Thyroid gland (tissue), 4 donors: Measurements from ENCODE around the gene LRRC7.

Experiments used
- CTCF ChIP-seq, 6 experiments: fragments of 200-600 bp in 3 of 6; fragments of 450-650 bp in 3 of 6; sonication (generic) in 3 of 6; IDR thresholded peaks; one replicate each; pipeline ENCODE4 v1.5.1; 2016 to 2019; ENCODE audit warnings: antibody characterized with exemption in 6 of 6, mild to moderate bottlenecking in 2 of 6, inconsistent platforms in 1 of 6, moderate library complexity in 1 of 6
- POLR2A ChIP-seq, 2 donors: fragments of 450-650 bp; IDR thresholded peaks; one replicate each; pipeline ENCODE4 v1.6.1; 2017; ENCODE audit warnings: antibody characterized with exemption in 2 of 2, mild to moderate bottlenecking in 2 of 2, moderate library complexity in 1 of 2

DNA sequence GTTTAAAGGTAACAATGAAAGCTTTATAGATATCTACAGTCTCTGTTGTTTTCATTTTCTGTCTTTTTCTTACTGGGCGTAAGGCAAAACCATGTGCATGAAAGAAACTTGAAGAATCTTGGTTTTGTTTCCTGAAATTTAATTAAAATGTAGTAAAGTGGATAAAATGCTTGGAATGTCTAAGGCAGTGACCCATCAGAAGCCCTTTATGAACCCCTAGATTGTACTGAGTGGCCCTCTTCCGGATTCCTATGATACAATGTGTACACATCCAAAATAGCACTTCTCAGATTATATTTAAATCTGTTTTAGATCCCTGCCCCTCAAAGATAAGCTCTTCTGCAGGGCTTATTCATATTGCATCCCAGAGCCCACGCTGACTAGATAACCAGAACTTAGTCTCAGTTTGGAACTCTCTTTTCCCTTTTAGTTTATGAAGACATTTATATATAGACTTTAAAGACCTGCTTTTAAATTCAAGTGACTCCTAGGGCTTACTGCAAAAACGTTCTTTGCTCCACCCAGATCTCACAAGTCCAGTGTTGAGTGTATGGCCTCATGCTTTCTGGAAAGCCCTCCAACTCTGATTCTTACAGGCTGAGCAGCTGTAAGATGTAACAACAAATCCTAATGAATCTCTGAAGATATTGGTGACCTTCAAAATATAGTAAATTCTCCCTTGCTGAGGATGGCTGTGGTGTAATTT, 142.9 kb downstream of the LRRC7 start:
- TF ChIP-seq CTCF (IDR thresholded peaks at IDR 0.05) (no peak), POLR2A (IDR thresholded peaks at IDR 0.05) (no peak)
